HEK293 (cell line): ENCODE measurements around the gene FRY.

Experiments
- ATF2 ChIP-seq: fragments of 450-650 bp; formaldehyde crosslinking; IDR thresholded peaks from 2 replicates; pipeline ENCODE4 v1.5.1; 2016; ENCODE audit warnings: missing biosample characterization, missing genetic modification characterization, low read depth
- CTCF ChIP-seq: fragments of 450-650 bp; formaldehyde crosslinking; IDR thresholded peaks from 2 replicates; pipeline ENCODE4 v1.5.1; 2016; ENCODE audit warnings: missing biosample characterization, missing genetic modification characterization
- KLF9 ChIP-seq: fragments of 450-650 bp; formaldehyde crosslinking; IDR thresholded peaks from 2 replicates; pipeline ENCODE4 v1.5.1; 2016; ENCODE audit warnings: missing biosample characterization, missing genetic modification characterization, low read depth
- MYNN ChIP-seq: fragments of 450-650 bp; formaldehyde crosslinking; IDR thresholded peaks from 2 replicates; pipeline ENCODE4 v1.5.1; 2016; ENCODE audit warnings: missing biosample characterization, missing genetic modification characterization, borderline replicate concordance
- PRDM1 ChIP-seq: fragments of 450-650 bp; formaldehyde crosslinking; IDR thresholded peaks from 2 replicates; pipeline ENCODE4; 2016; ENCODE audit warnings: missing biosample characterization, missing genetic modification characterization
- REST ChIP-seq: fragments of 450-650 bp; formaldehyde crosslinking; IDR thresholded peaks from 2 replicates; pipeline ENCODE4 v1.5.1; 2016; ENCODE audit warnings: missing biosample characterization, missing genetic modification characterization
- ZBTB49 ChIP-seq: fragments of 450-650 bp; formaldehyde crosslinking; IDR thresholded peaks from 2 replicates; pipeline ENCODE4 v1.5.1; 2016; ENCODE audit warnings: missing biosample characterization, missing genetic modification characterization, low read depth
- ZNF146 ChIP-seq: fragments of 450-650 bp; formaldehyde crosslinking; IDR thresholded peaks from 2 replicates; pipeline ENCODE4 v1.5.1; 2016; ENCODE audit warnings: missing biosample characterization, missing genetic modification characterization
- ZNF280D ChIP-seq: fragments of 450-650 bp; formaldehyde crosslinking; IDR thresholded peaks from 2 replicates; pipeline ENCODE4 v1.5.1; 2016; ENCODE audit warnings: missing biosample characterization, missing genetic modification characterization
- ZNF571 ChIP-seq: fragments of 450-650 bp; formaldehyde crosslinking; IDR thresholded peaks from 2 replicates; pipeline ENCODE4 v1.5.0; 2017; ENCODE audit warnings: missing biosample characterization, missing genetic modification characterization

GRCh38 chr13:32038343-32038742, 6.8 kb downstream of the FRY start:
- no peak for TF ChIP-seq ZNF146 (tag by site-specific recombination)
- TF ChIP-seq CTCF: no peak
- TF ChIP-seq ZNF571: no peak
- no peak for TF ChIP-seq MYNN (tag by site-specific recombination)
- TF ChIP-seq ZBTB49 (tag by site-specific recombination): no peak
- no peak for TF ChIP-seq ATF2 (tag by site-specific recombination)
- TF ChIP-seq REST (tag by site-specific recombination): no peak
- TF ChIP-seq PRDM1 (tag by site-specific recombination): no peak
- TF ChIP-seq ZNF280D (tag by site-specific recombination): no peak
- TF ChIP-seq KLF9: no peak
